ENCODE results near the gene SPATA25.

Gene SPATA25

DNA sequence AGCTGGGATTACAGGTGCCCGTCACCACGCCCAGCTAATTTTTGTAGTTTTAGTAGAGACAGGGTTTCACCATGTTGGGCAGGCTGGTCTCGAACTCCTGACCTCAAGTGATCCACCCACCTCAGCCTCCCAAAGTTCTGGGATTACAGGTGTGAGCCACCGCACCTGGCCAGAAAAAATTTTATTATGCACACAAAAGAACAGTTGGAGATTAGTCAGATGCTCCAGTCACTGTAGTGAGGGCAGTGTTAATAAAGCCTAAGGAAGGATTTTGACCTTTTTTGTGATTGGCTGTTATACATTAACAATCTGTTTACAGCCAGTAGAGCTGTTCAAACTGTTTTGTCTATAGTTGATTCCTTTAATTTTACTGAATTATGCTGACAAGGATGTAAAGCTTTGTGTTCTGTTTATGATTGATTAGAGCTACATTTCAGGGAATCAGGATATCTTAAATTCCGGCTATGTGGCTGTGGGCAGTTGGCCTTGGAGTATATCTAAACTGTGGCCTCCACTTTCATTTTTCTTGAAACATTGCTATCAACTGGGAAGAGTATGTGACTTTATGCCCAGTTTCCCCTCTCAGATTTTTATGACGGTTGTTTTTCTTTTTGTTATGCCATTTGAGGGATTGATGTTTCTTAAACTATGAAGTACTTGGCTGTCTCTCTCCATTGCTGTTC, 20.1 kb downstream of the SPATA25 start:
- Histone ChIP-seq H3K27me3 (ENCODE audit: insufficient read depth, insufficient read length) (no peaks in the 10 kb centered on the region), H3K9ac (ENCODE audit: insufficient read length, low read depth) (no peak overlapping the region), H3K4me3 (ENCODE audit: insufficient read length, low read depth) (no peak overlapping the region), H3K36me3 (ENCODE audit: insufficient read depth, insufficient read length, low read length) (no peaks in the 10 kb centered on the region), H3K9me3 (ENCODE audit: insufficient read depth, low read length) (no peaks in the 10 kb centered on the region), H3K4me1 (ENCODE audit: insufficient read depth, insufficient read length) (no peaks in the 10 kb centered on the region)
- DNase-seq (ENCODE audit: low read depth, low spot score): no peak
- no peak for TF ChIP-seq YY1 (IDR thresholded peaks at IDR 0.05; ENCODE audit: insufficient read depth, insufficient read length)
- TF ChIP-seq ZNF274 (IDR thresholded peaks at IDR 0.05; ENCODE audit: low read depth, low read length): no peak
- no peak for TF ChIP-seq SUZ12 (IDR thresholded peaks at IDR 0.05; ENCODE audit: extremely low read depth, insufficient read depth, insufficient read length)

GRCh38 chr20:45866454-45866853, 21.0 kb downstream of the SPATA25 start:
- TF ChIP-seq ZNF274 (IDR thresholded peaks at IDR 0.05; ENCODE audit: low read depth, low read length): no peak
- no peak for TF ChIP-seq SUZ12 (IDR thresholded peaks at IDR 0.05; ENCODE audit: extremely low read depth, insufficient read depth, insufficient read length)
- TF ChIP-seq YY1 (IDR thresholded peaks at IDR 0.05; ENCODE audit: insufficient read depth, insufficient read length): no peak
- no peak overlapping the region for H3K9ac ChIP-seq (ENCODE audit: insufficient read length, low read depth)
- H3K9me3 ChIP-seq (ENCODE audit: insufficient read depth, low read length): no peaks in the 10 kb centered on the region
- H3K4me1 ChIP-seq (ENCODE audit: insufficient read depth, insufficient read length): no peaks in the 10 kb centered on the region
- H3K36me3 ChIP-seq (ENCODE audit: insufficient read depth, insufficient read length, low read length): no peaks in the 10 kb centered on the region
- no peaks in the 10 kb centered on the region for H3K27me3 ChIP-seq (ENCODE audit: insufficient read depth, insufficient read length)
- no peak for DNase-seq (ENCODE audit: low read depth, low spot score)
- no peak overlapping the region for H3K4me3 ChIP-seq (ENCODE audit: insufficient read length, low read depth)

DNA sequence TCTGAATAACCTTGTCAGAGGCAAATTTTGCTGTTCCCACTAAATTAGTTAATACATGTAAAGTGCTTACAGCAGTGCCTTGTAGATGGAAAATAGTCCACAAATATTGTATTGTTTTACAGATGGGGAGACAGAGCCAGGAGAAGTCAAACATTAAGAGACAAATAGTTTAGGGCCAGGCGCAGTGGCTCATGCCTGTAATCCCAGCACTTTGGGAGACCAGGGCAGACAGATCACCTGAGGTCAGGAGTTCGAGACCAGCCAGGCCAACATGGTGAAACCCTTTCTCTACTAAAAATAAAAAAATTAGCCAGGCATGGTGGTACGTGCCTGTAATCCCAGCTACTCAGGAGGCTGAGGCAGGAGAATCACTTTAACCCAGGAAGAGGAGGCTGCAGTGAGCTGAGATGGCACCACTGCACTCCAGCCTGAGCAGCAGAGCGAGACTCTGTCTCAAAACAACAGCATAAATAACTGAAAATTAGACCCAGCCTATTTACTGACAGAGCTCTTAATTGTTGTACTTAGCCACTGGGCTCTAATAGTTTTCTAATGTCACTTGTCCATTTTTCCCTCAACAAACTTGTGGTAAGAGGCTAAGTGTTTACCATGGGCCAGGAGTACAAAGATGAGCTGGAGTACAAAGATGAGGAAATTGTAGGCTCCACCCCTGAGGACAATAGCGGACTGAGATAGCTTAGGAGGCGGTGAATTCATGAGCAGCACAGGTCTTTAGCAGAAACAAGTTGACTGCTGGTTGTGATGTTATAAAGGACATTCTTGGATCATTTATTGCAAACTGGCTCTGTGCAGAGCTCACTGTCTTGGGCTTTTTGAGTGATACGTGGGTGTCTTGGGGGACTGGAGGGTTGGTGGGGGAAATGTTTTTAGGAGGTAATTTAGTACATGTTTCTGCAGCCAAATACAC, 23.6 kb downstream of the SPATA25 start:
- Histone ChIP-seq H3K4me1 (ENCODE audit: insufficient read depth, insufficient read length) (no peaks in the 10 kb centered on the region), H3K36me3 (ENCODE audit: insufficient read depth, insufficient read length, low read length) (no peaks in the 10 kb centered on the region), H3K9ac (ENCODE audit: insufficient read length, low read depth) (no peak overlapping the region), H3K4me3 (ENCODE audit: insufficient read length, low read depth) (no peak overlapping the region), H3K9me3 (ENCODE audit: insufficient read depth, low read length) (no peaks in the 10 kb centered on the region), H3K27me3 (ENCODE audit: insufficient read depth, insufficient read length) (no peaks in the 10 kb centered on the region)
- TF ChIP-seq ZNF274 (IDR thresholded peaks at IDR 0.05; ENCODE audit: low read depth, low read length) (no peak), YY1 (IDR thresholded peaks at IDR 0.05; ENCODE audit: insufficient read depth, insufficient read length) (no peak), SUZ12 (IDR thresholded peaks at IDR 0.05; ENCODE audit: extremely low read depth, insufficient read depth, insufficient read length) (no peak)
- DNase-seq (ENCODE audit: low read depth, low spot score): no peak

DNA sequence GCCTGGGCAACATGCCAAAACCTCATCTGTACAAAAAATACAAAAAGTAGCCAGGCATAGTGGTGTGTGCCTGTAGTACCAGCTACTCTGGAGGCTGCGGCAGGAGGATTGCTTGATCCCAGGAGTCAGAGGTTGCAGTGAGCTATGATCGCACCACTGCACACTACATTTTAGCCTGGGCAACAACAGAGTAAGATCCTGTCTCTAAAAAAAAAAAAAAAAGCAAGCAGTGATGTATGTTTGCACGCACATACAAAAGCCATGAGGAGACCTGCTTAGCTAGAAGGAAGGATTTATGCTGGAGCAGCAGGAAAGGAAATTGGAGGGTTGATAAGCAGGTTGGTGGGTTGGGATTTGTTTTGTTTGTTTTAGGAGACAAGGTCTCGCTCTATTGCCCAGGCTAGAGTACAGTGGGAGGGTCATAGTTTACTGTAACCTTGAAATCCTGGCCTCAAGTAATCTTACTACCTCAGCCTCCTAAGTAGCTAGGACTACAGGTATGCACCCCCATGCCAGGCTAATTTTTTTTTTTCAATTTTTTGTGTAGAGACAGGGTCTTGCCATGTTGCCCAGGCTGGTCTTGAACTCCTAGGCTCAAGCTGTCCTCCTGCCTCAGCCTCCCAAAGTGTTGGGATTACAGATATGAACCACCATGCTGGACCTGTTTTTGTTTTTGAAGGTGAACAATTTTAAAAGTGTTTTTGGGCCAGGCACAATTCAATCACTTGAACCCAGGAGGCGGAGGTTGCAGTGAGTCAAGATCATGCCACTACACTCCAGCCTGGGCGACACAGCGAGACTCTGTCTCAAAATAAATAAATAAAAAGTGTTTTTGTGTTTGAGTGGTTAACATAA, 26.0 kb downstream of the SPATA25 start:
- Histone ChIP-seq H3K9me3 (ENCODE audit: insufficient read depth, low read length) (no peaks in the 10 kb centered on the region), H3K9ac (ENCODE audit: insufficient read length, low read depth) (no peak overlapping the region), H3K4me3 (ENCODE audit: insufficient read length, low read depth) (no peak overlapping the region), H3K4me1 (ENCODE audit: insufficient read depth, insufficient read length) (peaks cover 3% of the 10 kb centered on the region), H3K27me3 (ENCODE audit: insufficient read depth, insufficient read length) (no peaks in the 10 kb centered on the region), H3K36me3 (ENCODE audit: insufficient read depth, insufficient read length, low read length) (no peaks in the 10 kb centered on the region)
- TF ChIP-seq YY1 (IDR thresholded peaks at IDR 0.05; ENCODE audit: insufficient read depth, insufficient read length) (no peak), SUZ12 (IDR thresholded peaks at IDR 0.05; ENCODE audit: extremely low read depth, insufficient read depth, insufficient read length) (no peak), ZNF274 (IDR thresholded peaks at IDR 0.05; ENCODE audit: low read depth, low read length) (no peak)
- no peak for DNase-seq (ENCODE audit: low read depth, low spot score)

DNA sequence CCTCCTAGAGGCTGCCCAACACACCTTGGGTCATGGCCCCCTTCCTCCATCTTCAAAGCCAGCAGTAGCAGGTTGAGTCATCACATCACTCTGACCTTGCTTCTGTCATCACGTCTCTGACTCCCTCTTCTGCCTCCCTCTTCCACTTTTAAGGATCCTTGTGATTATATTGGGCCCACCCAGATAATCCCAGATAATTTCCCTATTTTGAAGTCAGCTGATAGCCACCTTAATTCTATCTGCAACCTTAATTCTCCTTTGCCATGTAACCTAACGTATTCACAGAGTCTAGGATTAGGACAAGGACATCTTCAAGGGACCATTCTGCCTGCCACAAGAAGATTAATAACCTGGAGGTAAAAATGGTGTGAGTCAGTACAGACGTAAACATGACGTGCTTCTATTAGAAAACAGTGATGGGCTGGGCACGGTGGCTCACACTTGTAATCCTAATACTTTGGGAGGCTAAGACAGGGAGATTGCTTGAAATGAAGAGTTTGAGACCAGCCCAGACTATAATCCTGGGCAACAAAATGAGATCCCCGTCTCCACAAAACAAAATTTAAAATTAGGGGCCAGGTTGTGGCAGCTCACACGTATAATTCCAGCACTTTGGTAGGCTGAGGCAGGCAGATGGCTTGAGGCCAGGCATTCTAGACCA, 26.7 kb downstream of the SPATA25 start:
- DNase-seq (ENCODE audit: low read depth, low spot score): no peak
- Histone ChIP-seq H3K9ac (ENCODE audit: insufficient read length, low read depth) (no peak overlapping the region), H3K4me1 (ENCODE audit: insufficient read depth, insufficient read length) (peaks cover 3% of the 10 kb centered on the region), H3K27me3 (ENCODE audit: insufficient read depth, insufficient read length) (no peaks in the 10 kb centered on the region), H3K9me3 (ENCODE audit: insufficient read depth, low read length) (no peaks in the 10 kb centered on the region), H3K36me3 (ENCODE audit: insufficient read depth, insufficient read length, low read length) (peaks cover 4% of the 10 kb centered on the region), H3K4me3 (ENCODE audit: insufficient read length, low read depth) (no peak overlapping the region)
- TF ChIP-seq ZNF274 (IDR thresholded peaks at IDR 0.05; ENCODE audit: low read depth, low read length) (no peak), SUZ12 (IDR thresholded peaks at IDR 0.05; ENCODE audit: extremely low read depth, insufficient read depth, insufficient read length) (no peak), YY1 (IDR thresholded peaks at IDR 0.05; ENCODE audit: insufficient read depth, insufficient read length) (no peak)

GRCh38 chr20:45859916-45860315, 27.5 kb downstream of the SPATA25 start:
- H3K36me3 ChIP-seq (ENCODE audit: insufficient read depth, insufficient read length, low read length): peaks cover 8% of the 10 kb centered on the region

More at GRCh38 chr20:45859916-45860315, 27.5 kb downstream of the SPATA25 start:
- Histone ChIP-seq H3K9ac (ENCODE audit: insufficient read length, low read depth) (no peak overlapping the region), H3K4me1 (ENCODE audit: insufficient read depth, insufficient read length) (peaks cover 6% of the 10 kb centered on the region), H3K27me3 (ENCODE audit: insufficient read depth, insufficient read length) (no peaks in the 10 kb centered on the region), H3K4me3 (ENCODE audit: insufficient read length, low read depth) (no peak overlapping the region), H3K9me3 (ENCODE audit: insufficient read depth, low read length) (no peaks in the 10 kb centered on the region)
- no peak for DNase-seq (ENCODE audit: low read depth, low spot score)
- TF ChIP-seq ZNF274 (IDR thresholded peaks at IDR 0.05; ENCODE audit: low read depth, low read length) (no peak), SUZ12 (IDR thresholded peaks at IDR 0.05; ENCODE audit: extremely low read depth, insufficient read depth, insufficient read length) (no peak), YY1 (IDR thresholded peaks at IDR 0.05; ENCODE audit: insufficient read depth, insufficient read length) (no peak)

Data from NT2/D1 (cell line).